ENCODE results near the gene KCNS3. TPM values are rescaled to one million over a fixed set of nuclear protein-coding genes. Genes with fewer than 3 reads are reported as not detected.

Gene KCNS3
- total RNA-seq, 1 donor from 2014 or later, result 26.9 TPM

- no peak overlapping the region for H3K4me3 ChIP-seq (ENCODE audit: low read depth, low read length)
- DNase-seq (ENCODE audit: low read depth), result peak; percentile 12
- no peak for TF ChIP-seq CTCF (conservative IDR thresholded peaks at IDR 0.05; ENCODE audit: low read depth, low read length)
Measured at GRCh38 chr2:17915811-17916518, 37.5 kb downstream of the KCNS3 start.

GRCh38 chr2:17916584-17916983 is 38.1 kb downstream of the KCNS3 start:
- H3K4me3 ChIP-seq (ENCODE audit: low read depth, low read length), result no peak overlapping the region
- no peak for DNase-seq (ENCODE audit: low read depth)
- no peak for TF ChIP-seq CTCF (conservative IDR thresholded peaks at IDR 0.05; ENCODE audit: low read depth, low read length)

GRCh38 chr2:17918789-17919188 is 40.3 kb downstream of the KCNS3 start:
- no peak for DNase-seq (ENCODE audit: low read depth)
- peak; percentile 42 for TF ChIP-seq CTCF (conservative IDR thresholded peaks at IDR 0.05; ENCODE audit: low read depth, low read length)
- no peak overlapping the region for H3K4me3 ChIP-seq (ENCODE audit: low read depth, low read length)

- no peak overlapping the region for H3K4me3 ChIP-seq (ENCODE audit: low read depth, low read length)
- no peak for TF ChIP-seq CTCF (conservative IDR thresholded peaks at IDR 0.05; ENCODE audit: low read depth, low read length)
- no peak for DNase-seq (ENCODE audit: low read depth)
Measured at GRCh38 chr2:17930773-17931172, 52.3 kb downstream of the KCNS3 start.

- DNase-seq (ENCODE audit: low read depth), result no peak
- no peak overlapping the region for H3K4me3 ChIP-seq (ENCODE audit: low read depth, low read length)
- TF ChIP-seq CTCF (conservative IDR thresholded peaks at IDR 0.05; ENCODE audit: low read depth, low read length), result no peak
Measured at GRCh38 chr2:17933256-17933655, 54.8 kb downstream of the KCNS3 start.

GRCh38 chr2:17934721-17935120 is 56.3 kb downstream of the KCNS3 start:
- DNase-seq (ENCODE audit: low read depth), result no peak
- no peak for TF ChIP-seq CTCF (conservative IDR thresholded peaks at IDR 0.05; ENCODE audit: low read depth, low read length)
- no peak overlapping the region for H3K4me3 ChIP-seq (ENCODE audit: low read depth, low read length)

GRCh38 chr2:17935242-17935885 is 56.9 kb downstream of the KCNS3 start:
- DNase-seq (ENCODE audit: low read depth), result no peak
- H3K4me3 ChIP-seq (ENCODE audit: low read depth, low read length), result no peak overlapping the region
- no peak for TF ChIP-seq CTCF (conservative IDR thresholded peaks at IDR 0.05; ENCODE audit: low read depth, low read length)
